HepG2 (cell line): ENCODE results near the gene SP3. TPM values are rescaled to one million over a fixed set of nuclear protein-coding genes. Genes with fewer than 3 reads are reported as not detected.

Experiments used
- CBFB ChIP-seq: sonication (generic); formaldehyde crosslinking; IDR thresholded peaks from 2 replicates; pipeline ENCODE4 v1.4.0; 2020; ENCODE audit warnings: missing genetic modification reagents
- CEBPB ChIP-seq: IDR thresholded peaks from 2 replicates; pipeline ENCODE4 v1.6.1; 2011; ENCODE audit warnings: low read depth, low read length, improper control_type of control experiment, borderline replicate concordance
- KLF11 ChIP-seq: IDR thresholded peaks from 2 replicates; pipeline ENCODE4 v1.6.1; 2016; ENCODE audit warnings: missing compliant biosample characterization
- MBD4 ChIP-seq: IDR thresholded peaks from 2 replicates; pipeline ENCODE4 v1.6.1; 2012; ENCODE audit warnings: low read length, inconsistent platforms, borderline replicate concordance
- MXD4 ChIP-seq: IDR thresholded peaks from 2 replicates; pipeline ENCODE4 v1.6.1; 2016; ENCODE audit warnings: mild to moderate bottlenecking, missing biosample characterization, missing genetic modification reagents
- PAF1 ChIP-seq: IDR thresholded peaks from 2 replicates; pipeline ENCODE4 v1.6.1; 2016; ENCODE audit warnings: missing genetic modification reagents, missing compliant biosample characterization
- RARG ChIP-seq: sonication (generic); formaldehyde crosslinking; IDR thresholded peaks from 2 replicates; pipeline ENCODE4 v1.4.0; 2020; ENCODE audit warnings: low read depth, mild to moderate bottlenecking, missing genetic modification reagents
- REPIN1 ChIP-seq: sonication (generic); formaldehyde crosslinking; IDR thresholded peaks from 2 replicates; pipeline ENCODE4 v1.8.0; 2022; ENCODE audit warnings: missing genetic modification reagents, low read depth, mild to moderate bottlenecking, borderline replicate concordance
- ZBTB1 ChIP-seq: sonication (generic); formaldehyde crosslinking; IDR thresholded peaks from 2 replicates; pipeline ENCODE4 v1.4.0; 2020; ENCODE audit warnings: missing genetic modification reagents, borderline replicate concordance
- ZBTB42 ChIP-seq: sonication (generic); formaldehyde crosslinking; IDR thresholded peaks from 2 replicates; pipeline ENCODE4 v1.5.0; 2020; ENCODE audit warnings: mild to moderate bottlenecking, missing genetic modification reagents
- ZBTB7B ChIP-seq: sonication (generic); formaldehyde crosslinking; IDR thresholded peaks from 2 replicates; pipeline ENCODE4 v1.4.0; 2020; ENCODE audit warnings: missing genetic modification reagents
- ZFP1 ChIP-seq: IDR thresholded peaks from 2 replicates; pipeline ENCODE4 v1.6.1; 2016
- ZNF234 ChIP-seq: sonication (generic); formaldehyde crosslinking; conservative IDR thresholded peaks from 2 replicates; pipeline ENCODE4 v1.5.1; 2020; ENCODE audit warnings: mild to moderate bottlenecking, missing genetic modification reagents
- ZNF34 ChIP-seq: sonication (generic); formaldehyde crosslinking; IDR thresholded peaks from 2 replicates; pipeline ENCODE4 v1.4.0; 2020; ENCODE audit warnings: mild to moderate bottlenecking, missing genetic modification reagents, borderline replicate concordance
- ZNF724P ChIP-seq: sonication (generic); formaldehyde crosslinking; IDR thresholded peaks from 2 replicates; pipeline ENCODE4 v1.8.0; 2022; ENCODE audit warnings: missing genetic modification reagents, borderline replicate concordance
- ZNF790 ChIP-seq: sonication (generic); formaldehyde crosslinking; IDR thresholded peaks from 2 replicates; pipeline ENCODE4 v1.8.0; 2022; ENCODE audit warnings: missing genetic modification reagents, mild to moderate bottlenecking, borderline replicate concordance
- ZNF891 ChIP-seq: sonication (generic); formaldehyde crosslinking; IDR thresholded peaks from 2 replicates; pipeline ENCODE4 v1.5.0; 2020; ENCODE audit warnings: mild to moderate bottlenecking, missing genetic modification reagents
- polyA plus RNA-seq, 8 experiments: library from polyadenylated mRNA; depleted of rRNA in 3 of 8; stranded (reverse) in 7 of 8; unstranded in 1 of 8; fragments of >200 nt; fragmentation: Illumina TruSeq in 4 of 8; extraction: Trizol in 4 of 8; gene quantifications; 2 replicates each; pipeline versions ENCODE4 v1.2.1 to v1.2.3, GENCODE V29; 2011 to 2016; ENCODE audit warnings: low read depth in 4 of 8, missing spikeins in 1 of 8, mixed read lengths in 1 of 8; ENCODE audit not compliant: insufficient read depth in 1 of 8
- total RNA-seq, 5 experiments: library from RNA; depleted of rRNA; stranded (reverse); fragments of >200 nt; fragmentation: Illumina TruSeq; extraction: Trizol; gene quantifications; 2 replicates each; pipeline ENCODE4 v1.2.3, GENCODE V29; 2016; ENCODE audit warnings: low read depth in 1 of 5
- TF ChIP-seq, protein P1 (sequence below): sonication (generic); formaldehyde crosslinking; IDR thresholded peaks from 2 replicates; pipeline ENCODE4 v1.5.0; 2020; ENCODE audit warnings: mild to moderate bottlenecking, missing genetic modification reagents
- TF ChIP-seq, protein P2 (sequence below): sonication (generic); formaldehyde crosslinking; IDR thresholded peaks from 2 replicates; pipeline ENCODE4 v1.4.0; 2020; ENCODE audit warnings: missing genetic modification reagents, mild to moderate bottlenecking, borderline replicate concordance
- TF ChIP-seq, protein P3 (sequence below): sonication (generic); formaldehyde crosslinking; IDR thresholded peaks from 2 replicates; pipeline ENCODE4 v1.4.0; 2020; ENCODE audit warnings: missing genetic modification reagents
- TF ChIP-seq, protein P4 (sequence below): sonication (generic); formaldehyde crosslinking; IDR thresholded peaks from 2 replicates; pipeline ENCODE4 v1.8.0; 2022; ENCODE audit warnings: missing genetic modification reagents, mild to moderate bottlenecking, inconsistent platforms, borderline replicate concordance
- TF ChIP-seq, protein P5 (sequence below): sonication (generic); formaldehyde crosslinking; IDR thresholded peaks from 2 replicates; pipeline ENCODE4 v1.4.0; 2020; ENCODE audit warnings: low read depth, mild to moderate bottlenecking, missing genetic modification reagents

Gene SP3
- total and polyA plus RNA-seq, 2 of the 13 experiments (the other 11 are each of a cell fraction or from before 2014, with no cell fraction given), result 57.3 to 132 TPM

DNA sequence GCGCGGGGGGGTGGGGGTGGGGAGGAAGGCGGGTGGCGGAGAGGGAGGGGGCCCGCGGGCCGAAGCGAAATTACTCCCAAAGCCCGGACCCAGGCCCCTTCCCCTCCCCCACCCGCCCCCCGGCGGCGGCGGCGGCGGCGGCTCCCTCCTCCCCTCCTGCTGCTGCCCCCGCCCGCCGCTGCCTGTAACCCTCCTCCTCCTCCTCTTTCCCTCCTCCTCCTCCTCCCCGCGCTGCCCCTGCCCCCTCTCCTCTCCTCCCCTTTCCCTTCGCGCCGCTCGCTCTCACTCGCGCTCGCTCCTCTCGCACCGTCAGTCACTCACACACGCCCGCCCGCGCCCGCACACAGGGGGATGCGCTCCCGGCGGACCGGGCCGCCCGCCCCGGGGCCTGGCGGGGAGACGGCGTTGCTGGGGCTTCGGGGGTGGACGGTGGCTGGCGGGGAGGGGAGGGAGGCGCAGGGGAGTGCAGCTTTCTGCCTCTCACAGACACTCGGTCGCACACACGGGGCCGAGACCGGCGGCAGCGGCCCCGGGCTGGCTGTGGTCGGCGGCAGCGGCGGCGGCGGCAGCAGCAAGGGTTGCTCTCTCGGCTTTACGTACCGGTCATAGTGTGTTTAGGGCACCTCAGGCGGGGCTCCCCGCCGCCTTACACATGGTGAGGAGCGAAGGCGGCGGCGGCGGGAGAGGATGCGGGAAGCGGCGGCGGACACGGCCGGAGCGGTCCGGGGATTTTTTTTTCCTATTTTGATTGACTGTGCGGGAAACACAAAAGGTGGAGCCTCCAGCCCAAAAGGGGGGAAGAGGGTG lies 405 bp downstream of the SP3 start (continued):
- 0 out of 2 replicates have a peak, but pooled peaks have one; percentile 9 for TF ChIP-seq REPIN1 (CRISPR knock-in tag)
- TF ChIP-seq, protein P1, sequence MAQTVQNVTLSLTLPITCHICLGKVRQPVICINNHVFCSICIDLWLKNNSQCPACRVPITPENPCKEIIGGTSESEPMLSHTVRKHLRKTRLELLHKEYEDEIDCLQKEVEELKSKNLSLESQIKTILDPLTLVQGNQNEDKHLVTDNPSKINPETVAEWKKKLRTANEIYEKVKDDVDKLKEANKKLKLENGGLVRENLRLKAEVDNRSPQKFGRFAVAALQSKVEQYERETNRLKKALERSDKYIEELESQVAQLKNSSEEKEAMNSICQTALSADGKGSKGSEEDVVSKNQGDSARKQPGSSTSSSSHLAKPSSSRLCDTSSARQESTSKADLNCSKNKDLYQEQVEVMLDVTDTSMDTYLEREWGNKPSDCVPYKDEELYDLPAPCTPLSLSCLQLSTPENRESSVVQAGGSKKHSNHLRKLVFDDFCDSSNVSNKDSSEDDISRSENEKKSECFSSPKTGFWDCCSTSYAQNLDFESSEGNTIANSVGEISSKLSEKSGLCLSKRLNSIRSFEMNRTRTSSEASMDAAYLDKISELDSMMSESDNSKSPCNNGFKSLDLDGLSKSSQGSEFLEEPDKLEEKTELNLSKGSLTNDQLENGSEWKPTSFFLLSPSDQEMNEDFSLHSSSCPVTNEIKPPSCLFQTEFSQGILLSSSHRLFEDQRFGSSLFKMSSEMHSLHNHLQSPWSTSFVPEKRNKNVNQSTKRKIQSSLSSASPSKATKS (CRISPR knock-in tag), result no peak
- no peak; the same call in 1 of the 2 replicates for TF ChIP-seq ZBTB42 (CRISPR knock-in tag)
- no peak; the same call in 1 of the 2 replicates for TF ChIP-seq ZNF891 (CRISPR knock-in tag)
- no peak for TF ChIP-seq ZNF234 (CRISPR knock-in tag)
- TF ChIP-seq ZNF724P (CRISPR knock-in tag), result no peak; the same call in 1 of the 2 replicates
- TF ChIP-seq, protein P2, sequence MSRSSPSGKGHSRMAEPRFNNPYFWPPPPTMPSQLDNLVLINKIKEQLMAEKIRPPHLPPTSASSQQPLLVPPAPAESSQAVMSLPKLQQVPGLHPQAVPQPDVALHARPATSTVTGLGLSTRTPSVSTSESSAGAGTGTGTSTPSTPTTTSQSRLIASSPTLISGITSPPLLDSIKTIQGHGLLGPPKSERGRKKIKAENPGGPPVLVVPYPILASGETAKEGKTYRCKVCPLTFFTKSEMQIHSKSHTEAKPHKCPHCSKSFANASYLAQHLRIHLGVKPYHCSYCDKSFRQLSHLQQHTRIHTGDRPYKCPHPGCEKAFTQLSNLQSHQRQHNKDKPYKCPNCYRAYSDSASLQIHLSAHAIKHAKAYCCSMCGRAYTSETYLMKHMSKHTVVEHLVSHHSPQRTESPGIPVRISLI (CRISPR knock-in tag), result peak; percentile 90
- no peak for TF ChIP-seq PAF1 (CRISPR knock-in tag)
- peak; percentile 51; the same call in 1 of the 2 replicates for TF ChIP-seq CBFB (CRISPR knock-in tag)
- no peak; the same call in 1 of the 2 replicates for TF ChIP-seq ZBTB1 (CRISPR knock-in tag)
- TF ChIP-seq CEBPB, result no peak
- 0 out of 2 replicates have a peak, but pooled peaks have one; percentile 1 for TF ChIP-seq MXD4 (CRISPR knock-in tag)
- TF ChIP-seq, protein P3, sequence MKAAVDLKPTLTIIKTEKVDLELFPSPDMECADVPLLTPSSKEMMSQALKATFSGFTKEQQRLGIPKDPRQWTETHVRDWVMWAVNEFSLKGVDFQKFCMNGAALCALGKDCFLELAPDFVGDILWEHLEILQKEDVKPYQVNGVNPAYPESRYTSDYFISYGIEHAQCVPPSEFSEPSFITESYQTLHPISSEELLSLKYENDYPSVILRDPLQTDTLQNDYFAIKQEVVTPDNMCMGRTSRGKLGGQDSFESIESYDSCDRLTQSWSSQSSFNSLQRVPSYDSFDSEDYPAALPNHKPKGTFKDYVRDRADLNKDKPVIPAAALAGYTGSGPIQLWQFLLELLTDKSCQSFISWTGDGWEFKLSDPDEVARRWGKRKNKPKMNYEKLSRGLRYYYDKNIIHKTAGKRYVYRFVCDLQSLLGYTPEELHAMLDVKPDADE (CRISPR knock-in tag), result 0 out of 2 replicates have a peak, but pooled peaks have one; percentile 33
- TF ChIP-seq, protein P4, sequence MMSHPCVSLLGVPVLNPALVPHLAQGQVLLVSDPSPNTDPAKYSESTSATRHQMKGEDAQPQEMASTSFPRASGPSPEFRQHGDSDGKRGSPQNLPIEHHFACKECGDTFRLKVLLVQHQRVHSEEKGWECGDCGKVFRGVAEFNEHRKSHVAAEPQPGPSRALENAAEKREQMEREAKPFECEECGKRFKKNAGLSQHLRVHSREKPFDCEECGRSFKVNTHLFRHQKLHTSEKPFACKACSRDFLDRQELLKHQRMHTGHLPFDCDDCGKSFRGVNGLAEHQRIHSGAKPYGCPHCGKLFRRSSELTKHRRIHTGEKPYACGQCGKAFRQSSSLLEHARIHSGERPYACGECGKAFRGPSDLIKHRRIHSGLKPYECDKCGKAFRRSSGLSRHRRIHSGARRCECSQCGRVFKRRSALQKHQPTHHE (CRISPR knock-in tag), result no peak
- peak; percentile 35 for TF ChIP-seq ZNF790 (CRISPR knock-in tag)
- no peak for TF ChIP-seq ZBTB7B (CRISPR knock-in tag)
- no peak for TF ChIP-seq ZNF34
- no peak for TF ChIP-seq KLF11
- 0 out of 2 replicates have a peak, but pooled peaks have one; percentile 1 for TF ChIP-seq ZFP1 (CRISPR knock-in tag)
- TF ChIP-seq MBD4, result no peak
- no peak; the same call in 1 of the 2 replicates for TF ChIP-seq RARG
- TF ChIP-seq, protein P5, sequence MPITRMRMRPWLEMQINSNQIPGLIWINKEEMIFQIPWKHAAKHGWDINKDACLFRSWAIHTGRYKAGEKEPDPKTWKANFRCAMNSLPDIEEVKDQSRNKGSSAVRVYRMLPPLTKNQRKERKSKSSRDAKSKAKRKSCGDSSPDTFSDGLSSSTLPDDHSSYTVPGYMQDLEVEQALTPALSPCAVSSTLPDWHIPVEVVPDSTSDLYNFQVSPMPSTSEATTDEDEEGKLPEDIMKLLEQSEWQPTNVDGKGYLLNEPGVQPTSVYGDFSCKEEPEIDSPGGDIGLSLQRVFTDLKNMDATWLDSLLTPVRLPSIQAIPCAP, result no peak
